IMR-90 (cell line): ENCODE results near the gene SPATA2L. TPM values are rescaled to one million over a fixed set of nuclear protein-coding genes. Genes with fewer than 3 reads are reported as not detected.

Experiments used
- ATAC-seq: fragments of 200-7000 bp; cut with Tn5 transposase; 2 replicates; pipeline ENCODE4 v1.9.1; 2020; ENCODE audit warnings: low read depth, mild to moderate bottlenecking, moderate library complexity
- BruUV-seq: library from RNA; stranded (reverse); fragments of 400-500 nt; replicated peaks from 2 replicates; lab custom pipeline; 2021; lab: Mats Ljungman, UMichigan
- CTCF ChIA-PET: fragments of 300-600 bp; formaldehyde crosslinking; extraction: SDS; loops from one replicate; lab custom pipeline; 2021; ENCODE audit warnings: antibody characterized with exemption; lab: Yijun Ruan, JAX
- POLR2A ChIA-PET: fragments of 300-600 bp; sonication (Branson Sonifier 250); formaldehyde crosslinking; loops from one replicate; lab custom pipeline; 2022; ENCODE audit warnings: antibody characterized with exemption; ENCODE audit not compliant: unreplicated experiment; lab: Charles Lee
- DNase-seq: peaks from one replicate; pipeline ENCODE4 v3.0.0; 2013
- H2AFZ ChIP-seq: replicated peaks from 2 replicates; pipeline ENCODE3; 2013; ENCODE audit warnings: low read length, mild to moderate bottlenecking; ENCODE audit not compliant: poor library complexity
- H2AK5ac ChIP-seq: 2 replicates; pipeline ENCODE4 v1.6.1; 2013; ENCODE audit warnings: low read depth, low read length, inconsistent platforms
- H2AK9ac ChIP-seq: replicated peaks from 2 replicates; pipeline ENCODE3; 2013; ENCODE audit warnings: mild to moderate bottlenecking, low read depth, low read length, moderate library complexity; ENCODE audit not compliant: poor library complexity
- H2BK120ac ChIP-seq: 2 replicates; pipeline ENCODE4 v1.6.1; 2013; ENCODE audit warnings: low read depth, low read length, inconsistent platforms
- H2BK15ac ChIP-seq: 3 replicates; pipeline ENCODE4 v1.6.1; 2013; ENCODE audit warnings: low read depth, low read length, inconsistent platforms
- H2BK20ac ChIP-seq: 2 replicates; pipeline ENCODE4 v1.6.1; 2013; ENCODE audit warnings: low read depth, mild to moderate bottlenecking, inconsistent platforms, low read length, moderate library complexity
- H2BK5ac ChIP-seq: 2 replicates; pipeline ENCODE4 v1.6.1; 2013; ENCODE audit warnings: mild to moderate bottlenecking, low read depth, low read length, inconsistent platforms; ENCODE audit not compliant: poor library complexity, severe bottlenecking
- H3K14ac ChIP-seq: replicated peaks from 2 replicates; pipeline ENCODE4 v1.6.1; 2013; ENCODE audit warnings: low read depth, low read length, inconsistent platforms
- H3K18ac ChIP-seq: 2 replicates; pipeline ENCODE4 v1.6.1; 2013; ENCODE audit warnings: low read depth, low read length, control low read depth
- H3K23ac ChIP-seq: 2 replicates; pipeline ENCODE4 v1.6.1; 2013; ENCODE audit warnings: low read depth, low read length, inconsistent platforms
- H3K27ac ChIP-seq: 2 replicates; pipeline ENCODE4 v1.5.1; 2013; ENCODE audit warnings: mild to moderate bottlenecking, control low read depth, low read length; ENCODE audit not compliant: insufficient read depth
- H3K27me3 ChIP-seq: 2 replicates; pipeline ENCODE4 v1.6.1; 2013; ENCODE audit warnings: low read length; ENCODE audit not compliant: control insufficient read depth, insufficient read depth
- H3K36me3 ChIP-seq: 2 replicates; pipeline ENCODE4 v1.6.1; 2013; ENCODE audit warnings: low read length, mixed read lengths; ENCODE audit not compliant: control insufficient read depth, insufficient read depth
- H3K4ac ChIP-seq: 2 replicates; pipeline ENCODE4 v1.6.1; 2013; ENCODE audit warnings: low read depth, low read length, inconsistent platforms
- H3K4me1 ChIP-seq: 2 replicates; pipeline ENCODE4 v1.6.1; 2013; ENCODE audit warnings: low read length, mixed read lengths; ENCODE audit not compliant: control insufficient read depth, insufficient read depth
- H3K4me2 ChIP-seq: 2 replicates; pipeline ENCODE4 v1.6.1; 2013; ENCODE audit warnings: low read depth, mild to moderate bottlenecking, control low read depth, low read length, moderate library complexity
- H3K4me3 ChIP-seq: 2 replicates; pipeline ENCODE4 v1.5.1; 2013; ENCODE audit warnings: low read depth, mild to moderate bottlenecking, control low read depth, low read length, moderate library complexity; ENCODE audit not compliant: insufficient read depth
- H3K56ac ChIP-seq: 2 replicates; pipeline ENCODE4 v1.6.1; 2013; ENCODE audit warnings: low read length, inconsistent platforms; ENCODE audit not compliant: insufficient read depth; ENCODE audit errors: extremely low read depth
- H3K79me1 ChIP-seq, 2 experiments: 2 replicates each; pipeline ENCODE4 v1.6.1; 2013; ENCODE audit warnings: low read length in 2 of 2, inconsistent platforms in 1 of 2, low read depth in 1 of 2
- H3K9ac ChIP-seq: 2 replicates; pipeline ENCODE4 v1.6.1; 2013; ENCODE audit warnings: low read depth, low read length, control low read depth
- H3K9me1 ChIP-seq: 2 replicates; pipeline ENCODE4 v1.6.1; 2013; ENCODE audit warnings: low read length, inconsistent platforms; ENCODE audit not compliant: insufficient read depth
- H3K9me3 ChIP-seq: 2 replicates; pipeline ENCODE4 v1.6.1; 2013; ENCODE audit warnings: low read length; ENCODE audit not compliant: control insufficient read depth, insufficient read depth
- H4K20me1 ChIP-seq: 2 replicates; pipeline ENCODE4 v1.6.1; 2013; ENCODE audit warnings: low read length, inconsistent platforms; ENCODE audit not compliant: insufficient read depth
- H4K5ac ChIP-seq: 2 replicates; pipeline ENCODE4 v1.6.1; 2013; ENCODE audit warnings: mild to moderate bottlenecking, low read depth, low read length, control low read depth
- H4K8ac ChIP-seq, 2 experiments: 2 replicates each; pipeline ENCODE4 v1.6.1; 2013; ENCODE audit warnings: low read depth in 2 of 2, low read length in 2 of 2, control low read depth in 1 of 2, inconsistent platforms in 1 of 2
- H4K91ac ChIP-seq: 2 replicates; pipeline ENCODE4 v1.6.1; 2013; ENCODE audit warnings: low read depth, low read length, inconsistent platforms; ENCODE audit not compliant: insufficient read depth
- CEBPB ChIP-seq: IDR thresholded peaks from 2 replicates; pipeline ENCODE4 v1.6.1; 2012; ENCODE audit warnings: low read depth, low read length, improper control_type of control experiment
- MAFK ChIP-seq: IDR thresholded peaks from 2 replicates; pipeline ENCODE4 v1.6.1; 2012; ENCODE audit warnings: low read depth, low read length, improper control_type of control experiment
- MAZ ChIP-seq: IDR thresholded peaks from 2 replicates; pipeline ENCODE4 v1.6.1; 2012; ENCODE audit warnings: low read depth, mild to moderate bottlenecking, low read length, improper control_type of control experiment, moderate library complexity, borderline replicate concordance
- NFE2L2 ChIP-seq: fragments of 150-350 bp; IDR thresholded peaks from 2 replicates; pipeline ENCODE4 v1.6.1; 2016; ENCODE audit warnings: low read depth, mild to moderate bottlenecking, low read length
- POLR2A ChIP-seq: IDR thresholded peaks from 2 replicates; pipeline ENCODE4 v1.6.1; 2012; ENCODE audit warnings: mild to moderate bottlenecking, low read depth, low read length
- RAD21 ChIP-seq: IDR thresholded peaks from 2 replicates; pipeline ENCODE4 v1.6.1; 2012; ENCODE audit warnings: low read length, improper control_type of control experiment
- RCOR1 ChIP-seq: IDR thresholded peaks from 2 replicates; pipeline ENCODE4 v1.6.1; 2012; ENCODE audit warnings: mild to moderate bottlenecking, low read length, improper control_type of control experiment; ENCODE audit not compliant: insufficient replicate concordance
- RFX5 ChIP-seq: IDR thresholded peaks from 2 replicates; pipeline ENCODE4 v1.8.0; 2012; ENCODE audit warnings: low read depth, mild to moderate bottlenecking, low read length, moderate library complexity
- SMC3 ChIP-seq: fragments of 150-350 bp; IDR thresholded peaks from 2 replicates; pipeline ENCODE4 v1.6.1; 2016; ENCODE audit warnings: low read depth, mild to moderate bottlenecking, antibody characterized with exemption, low read length, moderate library complexity
- WGBS, 2 experiments: methylation state at CpG; one replicate each; pipeline versions ENCODE4 v1.1.5 to v1.1.7; 2013; ENCODE audit warnings: missing lambda C conversion rate in 2 of 2; ENCODE audit not compliant: insufficient read length in 1 of 2; ENCODE audit errors: extremely low coverage in 2 of 2; 5-methylcytosine and 5-hydroxymethylcytosine counted together
- dilution Hi-C: fragments of 300-500 bp; cut with HindIII; formaldehyde crosslinking; loops from one replicate; pipeline ENCODE4 v1.14.3; 2018; ENCODE audit warnings: low sequenced_read_pairs; ENCODE audit not compliant: unreplicated experiment
- in situ Hi-C: fragments of 300-500 bp; cut with MboI; formaldehyde crosslinking; loops from 3 replicates; pipeline ENCODE4 v1.14.3; 2019; ENCODE audit warnings: low sequenced_read_pairs, inconsistent platforms, mixed read lengths
- intact Hi-C: fragments of 100-400 bp; cut with micrococcal nuclease; formaldehyde crosslinking; loops from 2 replicates; pipeline ENCODE4 v1.10.0; 2022
- polyA plus RNA-seq, 3 experiments: library from polyadenylated mRNA; depleted of rRNA; stranded (reverse); fragments of >200 nt; gene quantifications; 2 replicates each; pipeline ENCODE4 v1.2.3, GENCODE V29; 2012; ENCODE audit warnings: low replicate concordance in 1 of 3
- total RNA-seq: library from RNA; depleted of rRNA; stranded (reverse); fragments of >200 nt; gene quantifications from 2 replicates; pipeline ENCODE4 v1.2.3, GENCODE V29; 2012
- TF ChIP-seq, protein P1 (sequence below): fragments of 150-350 bp; IDR thresholded peaks from 2 replicates; pipeline ENCODE4 v1.6.1; 2016; ENCODE audit warnings: low read depth, mild to moderate bottlenecking, low read length, moderate library complexity, borderline replicate concordance
- TF ChIP-seq, protein P2 (sequence below): fragments of 150-350 bp; IDR thresholded peaks from 2 replicates; pipeline ENCODE4 v1.6.1; 2017; ENCODE audit warnings: mild to moderate bottlenecking, antibody characterized with exemption, low read length, low read depth

The SPATA2L gene
- total and polyA plus RNA-seq, 2 of the 4 experiments (the other 2 are of a cell fraction): 4.8 to 6.9 TPM

DNA sequence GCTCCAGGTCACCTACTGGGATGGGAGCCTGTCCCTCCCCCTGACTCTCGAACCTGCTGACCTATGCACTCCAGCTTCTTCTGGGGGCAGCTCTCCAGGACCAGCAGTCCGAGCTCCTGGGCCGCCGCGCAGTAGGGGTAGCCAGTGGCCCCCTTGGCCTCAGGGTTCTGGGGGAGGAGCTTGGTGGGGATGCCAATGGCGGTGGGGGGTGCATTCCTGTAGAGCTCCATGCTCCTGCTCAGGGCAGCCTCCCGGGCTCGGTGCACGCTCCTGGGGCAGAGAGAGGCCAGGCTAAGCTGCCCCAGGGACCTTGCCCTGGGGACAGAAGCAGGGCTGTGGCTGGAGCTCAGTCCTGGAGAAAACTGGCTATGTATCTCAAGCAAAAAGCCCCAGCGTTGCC, 7.7 kb upstream of the SPATA2L start:
- Histone ChIP-seq H3K27ac (no peak overlapping the region), H2BK15ac (no peak overlapping the region), H3K18ac (no peak overlapping the region), H2AK5ac (no peak overlapping the region), H4K5ac (no peak overlapping the region), H4K91ac (no peak overlapping the region), H3K4me1 (peaks cover 6% of the 10 kb centered on the region), H2BK120ac (no peak overlapping the region), H2BK20ac (no peak overlapping the region), H3K27me3 (no peaks in the 10 kb centered on the region), H3K79me1 (no peaks in the 10 kb centered on the region), H2BK5ac (no peak overlapping the region), H2AK9ac (no peak overlapping the region), H3K4me2 (no peak overlapping the region), H3K4ac (no peak overlapping the region), H3K14ac (no peak overlapping the region), H3K36me3 (peaks cover 15% of the 10 kb centered on the region; the same call in 1 of the 2 replicates), H3K56ac (no peak overlapping the region), H3K9ac (no peak overlapping the region), H4K20me1 (no peaks in the 10 kb centered on the region; the same call in 1 of the 2 replicates), H3K9me3 (no peaks in the 10 kb centered on the region), H3K23ac (no peak overlapping the region), H4K8ac (no peak overlapping the region), H3K4me3 (no peak overlapping the region), H2AFZ (no peak overlapping the region), H3K9me1 (no peaks in the 10 kb centered on the region)
- no peak for TF ChIP-seq CEBPB
- TF ChIP-seq RCOR1: no peak
- TF ChIP-seq MAZ: no peak
- TF ChIP-seq RAD21: no peak
- TF ChIP-seq NFE2L2: no peak
- TF ChIP-seq POLR2A: no peak
- TF ChIP-seq MAFK: no peak
- TF ChIP-seq, protein P1, sequence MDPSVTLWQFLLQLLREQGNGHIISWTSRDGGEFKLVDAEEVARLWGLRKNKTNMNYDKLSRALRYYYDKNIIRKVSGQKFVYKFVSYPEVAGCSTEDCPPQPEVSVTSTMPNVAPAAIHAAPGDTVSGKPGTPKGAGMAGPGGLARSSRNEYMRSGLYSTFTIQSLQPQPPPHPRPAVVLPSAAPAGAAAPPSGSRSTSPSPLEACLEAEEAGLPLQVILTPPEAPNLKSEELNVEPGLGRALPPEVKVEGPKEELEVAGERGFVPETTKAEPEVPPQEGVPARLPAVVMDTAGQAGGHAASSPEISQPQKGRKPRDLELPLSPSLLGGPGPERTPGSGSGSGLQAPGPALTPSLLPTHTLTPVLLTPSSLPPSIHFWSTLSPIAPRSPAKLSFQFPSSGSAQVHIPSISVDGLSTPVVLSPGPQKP: no peak
- TF ChIP-seq, protein P2, sequence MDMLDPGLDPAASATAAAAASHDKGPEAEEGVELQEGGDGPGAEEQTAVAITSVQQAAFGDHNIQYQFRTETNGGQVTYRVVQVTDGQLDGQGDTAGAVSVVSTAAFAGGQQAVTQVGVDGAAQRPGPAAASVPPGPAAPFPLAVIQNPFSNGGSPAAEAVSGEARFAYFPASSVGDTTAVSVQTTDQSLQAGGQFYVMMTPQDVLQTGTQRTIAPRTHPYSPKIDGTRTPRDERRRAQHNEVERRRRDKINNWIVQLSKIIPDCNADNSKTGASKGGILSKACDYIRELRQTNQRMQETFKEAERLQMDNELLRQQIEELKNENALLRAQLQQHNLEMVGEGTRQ: no peak
- no peak for TF ChIP-seq SMC3
- TF ChIP-seq RFX5: no peak
- ATAC-seq (no peak), DNase-seq (no peak)
- 89% methylated on average over 1 of the region's 10 CpGs; no CpG with 5 or more reads in 1 of the 2 experiments for WGBS, 2 experiments
- in situ Hi-C loops: no loop called here
- POLR2A ChIA-PET: interaction anchor here (0.5 kb wide), 1 partner anchor 34 kb away, joined by 9 read pairs; no protein-coding TSS in a partner anchor
- dilution Hi-C loops: no loop called here
- CTCF ChIA-PET: no interaction called here
- no TSS peak for BruUV-seq
- intact Hi-C loops: no loop called here
